ENCODE results near the gene SPTBN2.

The SPTBN2 gene

DNA sequence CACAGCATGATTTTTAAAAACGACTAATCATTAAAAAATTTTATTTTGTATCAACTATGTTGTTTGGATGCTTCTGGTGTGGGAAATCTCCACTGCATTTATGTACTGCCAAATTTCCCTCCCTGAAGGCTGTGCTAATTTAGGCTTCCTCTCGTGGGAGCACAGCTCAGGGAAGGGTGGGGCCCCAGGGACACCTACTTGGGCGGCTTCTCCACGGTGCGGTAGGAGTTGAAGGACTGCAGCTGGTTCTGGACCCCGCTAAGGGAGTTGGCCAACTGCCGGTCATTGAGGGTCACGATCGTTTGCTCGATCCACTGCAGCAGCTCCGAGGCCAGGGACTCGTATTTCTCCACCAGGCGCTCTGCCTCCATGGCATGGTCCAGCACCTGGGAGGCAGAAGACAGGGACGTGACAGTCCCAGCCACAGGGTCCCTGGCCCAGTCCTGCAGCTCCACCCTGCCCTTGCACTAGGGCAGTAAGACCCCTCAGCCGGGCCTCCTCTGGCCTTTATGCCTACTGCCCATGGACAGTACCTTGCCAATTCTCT, 18.6 kb downstream of the SPTBN2 start:
- H3K9me3 ChIP-seq (ENCODE audit: control insufficient read depth, low read length): no peaks in the 10 kb centered on the region
- H3K36me3 ChIP-seq (ENCODE audit: control insufficient read depth, insufficient read depth, low read length): no peaks in the 10 kb centered on the region
- H3K4me3 ChIP-seq (ENCODE audit: low read length): no peak overlapping the region
- no peaks in the 10 kb centered on the region for H3K4me1 ChIP-seq (ENCODE audit: control insufficient read depth, insufficient read depth, low read length)
- H3K9ac ChIP-seq (ENCODE audit: low read length): no peak overlapping the region
- H3K27me3 ChIP-seq (ENCODE audit: control insufficient read depth, insufficient read depth, low read length): no peaks in the 10 kb centered on the region

- H3K27me3 ChIP-seq (ENCODE audit: control insufficient read depth, insufficient read depth, low read length): no peaks in the 10 kb centered on the region
- H3K9me3 ChIP-seq (ENCODE audit: control insufficient read depth, low read length): no peaks in the 10 kb centered on the region
- H3K4me3 ChIP-seq (ENCODE audit: low read length): no peak overlapping the region
- H3K9ac ChIP-seq (ENCODE audit: low read length): no peak overlapping the region
- H3K4me1 ChIP-seq (ENCODE audit: control insufficient read depth, insufficient read depth, low read length): no peaks in the 10 kb centered on the region
- no peaks in the 10 kb centered on the region for H3K36me3 ChIP-seq (ENCODE audit: control insufficient read depth, insufficient read depth, low read length)
Measured at GRCh38 chr11:66708701-66709100, 20.3 kb downstream of the SPTBN2 start.

DNA sequence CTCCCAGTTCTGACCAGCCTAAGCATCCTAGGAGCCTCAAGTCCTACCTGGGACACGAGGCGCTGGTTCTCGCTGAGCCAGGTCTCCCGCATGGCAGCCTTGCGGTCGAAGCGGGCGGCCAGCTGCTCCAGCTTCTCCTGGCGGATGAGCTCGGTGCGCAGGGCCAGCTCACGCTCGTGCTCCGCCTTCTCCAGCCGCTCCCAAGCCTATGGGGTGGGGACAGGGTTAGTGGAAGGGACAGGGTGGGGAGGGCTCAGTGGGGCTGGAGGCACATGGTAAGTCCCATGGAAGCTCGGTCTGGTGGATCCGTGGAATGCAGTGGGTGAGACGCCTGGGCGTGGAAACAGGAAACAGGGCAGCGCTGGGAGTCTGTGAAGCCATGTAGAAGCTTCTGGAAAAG, 20.9 kb downstream of the SPTBN2 start:
- no peaks in the 10 kb centered on the region for H3K27me3 ChIP-seq (ENCODE audit: control insufficient read depth, insufficient read depth, low read length)
- no peak overlapping the region for H3K4me3 ChIP-seq (ENCODE audit: low read length)
- no peaks in the 10 kb centered on the region for H3K36me3 ChIP-seq (ENCODE audit: control insufficient read depth, insufficient read depth, low read length)

GRCh38 chr11:66707486-66707885, 21.5 kb downstream of the SPTBN2 start:
- Histone ChIP-seq H3K9me3 (ENCODE audit: control insufficient read depth, low read length) (no peaks in the 10 kb centered on the region), H3K9ac (ENCODE audit: low read length) (no peak overlapping the region), H3K4me1 (ENCODE audit: control insufficient read depth, insufficient read depth, low read length) (no peaks in the 10 kb centered on the region), H3K4me3 (ENCODE audit: low read length) (no peak overlapping the region), H3K36me3 (ENCODE audit: control insufficient read depth, insufficient read depth, low read length) (no peaks in the 10 kb centered on the region), H3K27me3 (ENCODE audit: control insufficient read depth, insufficient read depth, low read length) (no peaks in the 10 kb centered on the region)

More for the DNA sequence above, 20.9 kb downstream of the SPTBN2 start:
- Histone ChIP-seq H3K4me1 (ENCODE audit: control insufficient read depth, insufficient read depth, low read length) (no peaks in the 10 kb centered on the region), H3K9ac (ENCODE audit: low read length) (no peak overlapping the region), H3K9me3 (ENCODE audit: control insufficient read depth, low read length) (no peaks in the 10 kb centered on the region)

GRCh38 chr11:66706989-66707388, 22.0 kb downstream of the SPTBN2 start:
- Histone ChIP-seq H3K9ac (ENCODE audit: low read length) (no peak overlapping the region), H3K36me3 (ENCODE audit: control insufficient read depth, insufficient read depth, low read length) (no peaks in the 10 kb centered on the region), H3K9me3 (ENCODE audit: control insufficient read depth, low read length) (no peaks in the 10 kb centered on the region), H3K27me3 (ENCODE audit: control insufficient read depth, insufficient read depth, low read length) (no peaks in the 10 kb centered on the region), H3K4me3 (ENCODE audit: low read length) (no peak overlapping the region), H3K4me1 (ENCODE audit: control insufficient read depth, insufficient read depth, low read length) (no peaks in the 10 kb centered on the region)

- Histone ChIP-seq H3K9me3 (ENCODE audit: control insufficient read depth, low read length) (no peaks in the 10 kb centered on the region), H3K9ac (ENCODE audit: low read length) (no peak overlapping the region), H3K4me3 (ENCODE audit: low read length) (no peak overlapping the region), H3K36me3 (ENCODE audit: control insufficient read depth, insufficient read depth, low read length) (no peaks in the 10 kb centered on the region), H3K27me3 (ENCODE audit: control insufficient read depth, insufficient read depth, low read length) (no peaks in the 10 kb centered on the region), H3K4me1 (ENCODE audit: control insufficient read depth, insufficient read depth, low read length) (no peaks in the 10 kb centered on the region)
Measured at GRCh38 chr11:66705587-66706335, 23.3 kb downstream of the SPTBN2 start.

- Histone ChIP-seq H3K9me3 (ENCODE audit: control insufficient read depth, low read length) (no peaks in the 10 kb centered on the region), H3K9ac (ENCODE audit: low read length) (no peak overlapping the region), H3K4me1 (ENCODE audit: control insufficient read depth, insufficient read depth, low read length) (no peaks in the 10 kb centered on the region), H3K36me3 (ENCODE audit: control insufficient read depth, insufficient read depth, low read length) (no peaks in the 10 kb centered on the region), H3K27me3 (ENCODE audit: control insufficient read depth, insufficient read depth, low read length) (no peaks in the 10 kb centered on the region), H3K4me3 (ENCODE audit: low read length) (no peak overlapping the region)
Measured at GRCh38 chr11:66704659-66705360, 24.2 kb downstream of the SPTBN2 start.

DNA sequence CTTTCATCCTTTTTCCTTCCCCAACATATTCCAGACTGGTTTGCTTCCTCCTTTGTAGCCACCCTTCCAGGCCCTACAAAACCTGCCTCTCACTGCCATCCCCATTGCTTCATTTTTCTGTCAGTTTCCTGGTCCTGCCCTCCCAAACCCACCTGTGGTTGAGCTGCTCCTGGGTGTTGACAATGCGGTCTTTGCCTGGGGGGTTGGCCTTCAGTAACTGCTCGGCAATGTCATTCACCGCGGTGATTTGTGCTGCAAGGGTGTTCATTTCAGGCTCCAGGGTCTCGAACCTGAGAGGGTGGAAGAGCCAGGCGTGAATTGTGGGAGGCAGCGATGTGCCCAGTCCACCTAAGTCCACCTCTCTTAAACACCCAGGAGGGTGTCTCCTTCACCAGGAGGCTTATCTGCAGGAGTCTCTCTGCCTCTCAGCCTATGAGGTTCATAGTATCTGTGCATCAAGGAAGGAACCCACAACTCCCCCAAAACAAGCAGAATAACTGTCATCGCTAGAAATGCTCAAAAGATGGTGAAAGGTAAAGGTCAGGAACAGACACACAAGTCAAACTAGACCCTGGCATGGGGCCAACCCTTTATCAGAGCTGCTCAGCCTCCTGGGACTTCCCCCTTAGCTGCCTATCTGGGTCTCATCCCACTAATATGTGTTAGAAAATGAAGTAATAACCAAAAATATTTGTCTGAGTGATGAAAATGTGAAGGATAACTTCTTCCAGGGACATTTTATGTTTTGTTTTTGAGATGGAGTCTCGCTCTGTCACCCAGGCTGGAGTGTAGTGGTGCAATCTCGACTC, 27.4 kb downstream of the SPTBN2 start:
- H3K36me3 ChIP-seq (ENCODE audit: control insufficient read depth, insufficient read depth, low read length): no peaks in the 10 kb centered on the region
- no peak overlapping the region for H3K9ac ChIP-seq (ENCODE audit: low read length)
- no peaks in the 10 kb centered on the region for H3K4me1 ChIP-seq (ENCODE audit: control insufficient read depth, insufficient read depth, low read length)
- H3K4me3 ChIP-seq (ENCODE audit: low read length): no peak overlapping the region
- no peaks in the 10 kb centered on the region for H3K27me3 ChIP-seq (ENCODE audit: control insufficient read depth, insufficient read depth, low read length)
- no peaks in the 10 kb centered on the region for H3K9me3 ChIP-seq (ENCODE audit: control insufficient read depth, low read length)

DNA sequence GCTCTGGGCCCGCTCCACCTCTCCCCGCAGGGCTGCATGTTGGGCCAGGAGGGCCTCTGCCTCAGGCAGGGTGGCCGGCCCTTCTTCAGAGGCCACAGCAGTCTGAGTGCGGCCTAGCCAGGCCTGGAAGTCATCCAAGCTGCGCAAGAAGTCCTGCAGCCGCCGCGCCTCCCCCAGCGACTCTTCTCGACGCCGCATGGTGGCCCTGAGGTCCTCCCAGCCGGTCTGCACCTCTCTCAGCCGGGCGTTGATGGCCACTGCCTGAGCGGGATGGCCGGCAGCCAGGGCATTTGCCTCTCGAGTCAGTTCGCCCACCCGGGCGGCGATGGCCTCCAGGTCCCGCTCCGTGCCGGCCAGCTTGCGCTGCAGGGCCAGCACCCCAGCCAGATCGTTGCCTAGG, 28.3 kb downstream of the SPTBN2 start:
- Histone ChIP-seq H3K9me3 (ENCODE audit: control insufficient read depth, low read length) (no peaks in the 10 kb centered on the region), H3K4me1 (ENCODE audit: control insufficient read depth, insufficient read depth, low read length) (no peaks in the 10 kb centered on the region), H3K36me3 (ENCODE audit: control insufficient read depth, insufficient read depth, low read length) (no peaks in the 10 kb centered on the region)

GRCh38 chr11:66700337-66700736, 28.7 kb downstream of the SPTBN2 start:
- H3K36me3 ChIP-seq (ENCODE audit: control insufficient read depth, insufficient read depth, low read length): no peaks in the 10 kb centered on the region
- no peaks in the 10 kb centered on the region for H3K4me1 ChIP-seq (ENCODE audit: control insufficient read depth, insufficient read depth, low read length)
- no peaks in the 10 kb centered on the region for H3K9me3 ChIP-seq (ENCODE audit: control insufficient read depth, low read length)
- no peaks in the 10 kb centered on the region for H3K27me3 ChIP-seq (ENCODE audit: control insufficient read depth, insufficient read depth, low read length)
- H3K4me3 ChIP-seq (ENCODE audit: low read length): no peak overlapping the region
- H3K9ac ChIP-seq (ENCODE audit: low read length): no peak overlapping the region

More for the DNA sequence above, 28.3 kb downstream of the SPTBN2 start:
- Histone ChIP-seq H3K9ac (ENCODE audit: low read length) (no peak overlapping the region), H3K4me3 (ENCODE audit: low read length) (no peak overlapping the region), H3K27me3 (ENCODE audit: control insufficient read depth, insufficient read depth, low read length) (no peaks in the 10 kb centered on the region)

GRCh38 chr11:66698491-66698890, 30.5 kb downstream of the SPTBN2 start:
- no peaks in the 10 kb centered on the region for H3K4me1 ChIP-seq (ENCODE audit: control insufficient read depth, insufficient read depth, low read length)
- no peaks in the 10 kb centered on the region for H3K36me3 ChIP-seq (ENCODE audit: control insufficient read depth, insufficient read depth, low read length)
- H3K9ac ChIP-seq (ENCODE audit: low read length): no peak overlapping the region
- H3K27me3 ChIP-seq (ENCODE audit: control insufficient read depth, insufficient read depth, low read length): no peaks in the 10 kb centered on the region
- no peak overlapping the region for H3K4me3 ChIP-seq (ENCODE audit: low read length)
- no peaks in the 10 kb centered on the region for H3K9me3 ChIP-seq (ENCODE audit: control insufficient read depth, low read length)

- Histone ChIP-seq H3K27me3 (ENCODE audit: control insufficient read depth, insufficient read depth, low read length) (no peaks in the 10 kb centered on the region), H3K9me3 (ENCODE audit: control insufficient read depth, low read length) (no peaks in the 10 kb centered on the region), H3K4me3 (ENCODE audit: low read length) (no peak overlapping the region), H3K36me3 (ENCODE audit: control insufficient read depth, insufficient read depth, low read length) (no peaks in the 10 kb centered on the region), H3K4me1 (ENCODE audit: control insufficient read depth, insufficient read depth, low read length) (no peaks in the 10 kb centered on the region), H3K9ac (ENCODE audit: low read length) (no peak overlapping the region)
Measured at GRCh38 chr11:66697988-66698387, 31.0 kb downstream of the SPTBN2 start.
